Measurements from ENCODE around the gene HENMT1. TPM values are rescaled to one million over a fixed set of nuclear protein-coding genes. Genes with fewer than 3 reads are reported as not detected.

HENMT1 gene
- total RNA-seq, 2 experiments from 2014 or later: 26.7 to 27.3 TPM

DNA sequence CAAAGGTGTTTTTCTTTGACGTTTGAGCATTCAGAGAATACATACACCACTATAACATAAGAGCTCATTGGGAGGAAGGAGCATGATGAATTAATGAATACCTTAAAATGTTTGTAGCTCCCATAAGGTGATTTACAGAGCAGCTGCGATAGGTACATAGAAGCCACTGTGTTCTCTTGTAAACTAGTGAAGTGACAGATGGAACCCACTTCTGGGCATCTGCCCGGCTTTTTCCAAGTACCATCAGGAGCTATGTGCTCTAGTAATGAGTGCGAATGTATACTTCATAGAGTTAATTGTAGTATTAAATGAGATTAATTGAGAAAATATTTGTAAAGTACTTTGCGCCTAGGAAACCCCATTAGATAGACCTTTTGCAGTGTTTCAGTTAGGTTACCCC, 48.4 kb downstream of the HENMT1 start:
- Mint-ChIP-seq H3K4me1 (peaks cover 2% of the 10 kb centered on the region), H3K4me3 (no peak overlapping the region), H3K27me3 (no peaks in the 10 kb centered on the region), H3K9me3 (no peaks in the 10 kb centered on the region), H3K36me3 (ENCODE audit: low read depth) (peaks cover 6% of the 10 kb centered on the region), H3K27ac (no peak overlapping the region)
- CTCF ChIA-PET: interaction anchor here (1.8 kb wide), 1 partner anchor 51 kb away, joined by 3 read pairs; no protein-coding TSS in a partner anchor
- POLR2A ChIA-PET: no interaction called here
- no peak for DNase-seq

DNA sequence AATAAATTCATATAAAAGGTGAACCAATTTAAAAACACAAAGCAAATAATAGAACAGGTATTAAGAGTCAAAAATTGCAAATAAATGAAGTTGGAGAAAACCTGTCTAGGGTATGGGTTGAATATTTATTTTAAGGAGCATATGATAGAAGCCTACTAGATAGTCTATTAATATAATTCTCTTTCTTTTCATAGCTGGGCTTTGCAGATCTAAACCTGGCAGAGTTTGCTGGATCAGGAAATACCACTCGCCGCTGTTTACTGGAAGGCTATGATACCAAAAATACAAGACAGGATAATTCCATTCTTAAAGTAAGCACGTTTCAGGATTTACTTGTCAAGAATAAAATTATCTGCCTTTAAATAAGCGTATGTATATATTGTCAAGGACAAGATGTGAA, 48.9 kb downstream of the HENMT1 start:
- ChIA-PET CTCF (interaction anchor here (1.0 to 1.8 kb wide), 2 partner anchors 51 kb away, joined by 3 to 4 read pairs; no protein-coding TSS in a partner anchor), POLR2A (no interaction called here)
- H3K4me1 Mint-ChIP-seq: peaks cover 2% of the 10 kb centered on the region
- no peak overlapping the region for H3K27ac Mint-ChIP-seq
- H3K36me3 Mint-ChIP-seq (ENCODE audit: low read depth): peaks cover 6% of the 10 kb centered on the region
- no peak for DNase-seq
- no peaks in the 10 kb centered on the region for H3K27me3 Mint-ChIP-seq
- no peak overlapping the region for H3K4me3 Mint-ChIP-seq
- no peaks in the 10 kb centered on the region for H3K9me3 Mint-ChIP-seq

DNA sequence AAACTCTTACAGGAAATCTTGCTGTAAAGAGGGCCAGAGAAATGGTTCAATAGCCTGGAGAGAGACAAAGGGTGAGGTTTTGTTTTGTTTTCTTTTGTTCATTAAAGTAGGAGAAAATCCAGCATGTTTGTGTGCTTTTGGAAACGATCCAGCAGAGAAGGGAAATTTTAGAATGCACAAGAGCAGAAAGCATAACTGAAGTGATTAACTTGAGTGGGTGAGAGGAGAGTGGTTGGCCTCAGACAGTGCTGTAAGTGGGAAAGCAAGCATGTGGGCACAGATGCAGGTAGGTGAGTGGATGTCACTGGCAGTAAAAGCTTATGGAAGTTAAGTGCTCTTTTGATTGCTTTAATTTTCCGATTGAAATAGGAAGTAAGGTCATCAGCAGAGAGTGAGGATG, 50.8 kb downstream of the HENMT1 start:
- Mint-ChIP-seq H3K9me3 (no peaks in the 10 kb centered on the region), H3K27ac (no peak overlapping the region)
- POLR2A ChIA-PET: no interaction called here

DNA sequence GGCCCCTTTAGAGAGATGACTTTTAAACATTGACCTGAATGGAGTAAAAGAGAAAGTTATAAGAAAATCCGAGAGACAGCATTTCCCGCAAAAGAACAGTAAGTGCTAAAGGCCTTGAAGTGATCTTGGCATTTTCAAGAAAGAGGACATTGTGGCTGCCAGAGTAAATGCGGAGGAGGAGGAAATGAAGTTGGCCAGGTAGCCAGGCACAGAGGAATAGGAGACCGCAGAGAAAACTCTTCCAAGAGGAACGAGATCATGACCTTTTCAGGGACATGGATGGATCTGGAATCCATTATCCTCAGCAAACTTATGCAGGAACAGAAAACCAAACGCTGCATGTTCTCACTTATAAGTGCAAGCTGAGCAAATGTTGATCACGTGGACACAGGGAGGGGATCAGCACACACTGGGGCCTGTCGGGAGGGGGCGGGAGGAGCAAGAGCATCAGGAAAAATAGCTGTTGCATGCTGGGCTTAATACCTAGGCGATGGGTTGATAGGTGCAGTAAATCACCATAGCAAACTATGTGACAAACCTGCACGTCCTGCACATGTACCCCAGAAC, 51.3 kb downstream of the HENMT1 start:
- H3K36me3 Mint-ChIP-seq (ENCODE audit: low read depth): peaks cover 6% of the 10 kb centered on the region
- H3K9me3 Mint-ChIP-seq: no peaks in the 10 kb centered on the region
- no peaks in the 10 kb centered on the region for H3K27me3 Mint-ChIP-seq
- no peak overlapping the region for H3K27ac Mint-ChIP-seq
- POLR2A ChIA-PET: no interaction called here
- CTCF ChIA-PET: no interaction called here
- no peak overlapping the region for H3K4me3 Mint-ChIP-seq
- peaks cover 2% of the 10 kb centered on the region for H3K4me1 Mint-ChIP-seq
- DNase-seq: no peak

More for the DNA sequence above, 50.8 kb downstream of the HENMT1 start:
- Mint-ChIP-seq H3K36me3 (ENCODE audit: low read depth) (peaks cover 6% of the 10 kb centered on the region), H3K4me1 (peaks cover 2% of the 10 kb centered on the region), H3K4me3 (no peak overlapping the region), H3K27me3 (no peaks in the 10 kb centered on the region)
- no peak for DNase-seq
- CTCF ChIA-PET: no interaction called here

DNA sequence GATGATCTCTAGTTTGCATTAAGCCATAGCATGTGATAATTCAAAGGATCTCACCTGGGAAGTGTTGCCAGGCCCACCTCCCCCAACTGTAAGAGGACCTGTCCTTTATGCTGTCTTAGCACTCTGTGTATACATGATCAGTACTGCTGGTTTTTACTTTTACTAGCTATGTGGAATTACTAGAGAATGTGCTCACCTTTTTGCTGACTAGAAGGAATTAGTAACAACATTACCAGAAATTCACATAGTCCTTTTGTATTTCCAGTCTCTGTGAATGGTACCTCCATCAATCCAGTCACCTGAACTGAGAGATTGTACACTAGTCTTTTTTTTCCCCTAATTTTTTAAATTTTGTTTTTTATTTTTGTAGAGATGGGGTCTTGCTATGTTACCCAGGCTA, 54.4 kb downstream of the HENMT1 start:
- Mint-ChIP-seq H3K4me3 (no peak overlapping the region), H3K4me1 (peaks cover 2% of the 10 kb centered on the region), H3K36me3 (ENCODE audit: low read depth) (peaks cover 6% of the 10 kb centered on the region), H3K27me3 (no peaks in the 10 kb centered on the region), H3K9me3 (no peaks in the 10 kb centered on the region), H3K27ac (no peak overlapping the region)
- CTCF ChIA-PET: no interaction called here
- POLR2A ChIA-PET: no interaction called here
- DNase-seq: no peak

DNA sequence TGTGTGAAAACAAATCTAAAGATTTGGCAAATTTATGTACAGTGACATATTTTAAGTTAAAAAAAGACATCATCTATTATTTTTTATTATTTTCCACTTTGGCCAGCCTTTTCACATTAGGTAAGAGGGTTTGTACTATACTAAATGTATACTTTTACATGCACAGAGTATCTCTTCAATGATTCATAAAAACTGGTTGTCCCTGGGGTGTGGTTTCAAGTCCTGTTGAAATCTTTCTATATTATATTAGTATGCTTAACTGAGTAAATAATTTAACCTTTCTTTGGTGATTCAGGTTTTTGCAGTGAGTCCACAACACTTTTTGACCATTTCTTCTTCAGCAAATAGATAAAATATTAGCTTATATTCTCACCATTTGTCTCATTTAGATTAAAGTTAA, 55.3 kb downstream of the HENMT1 start:
- Mint-ChIP-seq H3K4me3 (no peak overlapping the region), H3K36me3 (ENCODE audit: low read depth) (peaks cover 6% of the 10 kb centered on the region), H3K27me3 (no peaks in the 10 kb centered on the region), H3K4me1 (peaks cover 2% of the 10 kb centered on the region), H3K27ac (no peak overlapping the region), H3K9me3 (no peaks in the 10 kb centered on the region)
- DNase-seq: no peak
- CTCF ChIA-PET: no interaction called here
- POLR2A ChIA-PET: no interaction called here

DNA sequence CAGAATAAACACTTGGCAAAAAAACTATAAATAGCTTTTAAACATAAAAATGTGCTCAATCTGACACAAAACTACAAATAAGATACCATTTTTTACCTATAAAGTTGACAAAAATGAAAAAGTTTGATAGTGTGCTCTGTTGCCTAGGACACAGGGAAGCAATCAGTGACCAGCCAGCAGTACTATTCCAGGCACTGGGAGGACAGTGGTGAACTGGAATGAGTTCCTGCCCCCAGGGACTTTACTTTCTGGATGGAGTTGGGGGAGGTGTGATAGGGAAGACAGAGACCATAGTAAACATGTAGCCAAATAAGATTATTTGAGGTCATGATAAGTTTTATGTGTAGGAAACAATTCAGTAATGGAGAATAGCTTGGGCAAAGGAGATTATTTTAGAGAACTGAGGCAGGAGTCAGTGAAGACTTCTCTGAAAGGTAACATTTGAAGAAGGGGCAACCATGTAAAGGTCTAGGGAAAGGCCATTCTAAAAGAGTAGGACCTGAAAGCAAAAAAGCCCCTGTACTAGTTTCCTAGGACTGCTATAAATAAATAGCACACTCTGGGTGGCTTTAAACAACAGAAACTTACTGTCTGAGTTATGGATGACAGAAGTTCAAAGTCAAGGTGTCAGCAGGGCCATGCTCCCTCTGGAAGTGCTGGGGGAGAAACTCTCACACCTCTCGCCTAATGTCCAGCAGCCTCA, 59.0 kb downstream of the HENMT1 start:
- no peak for DNase-seq
- no peaks in the 10 kb centered on the region for H3K36me3 Mint-ChIP-seq (ENCODE audit: low read depth)
- no peak overlapping the region for H3K4me3 Mint-ChIP-seq
- no peaks in the 10 kb centered on the region for H3K27me3 Mint-ChIP-seq
- ChIA-PET POLR2A (no interaction called here), CTCF (no interaction called here)
- no peaks in the 10 kb centered on the region for H3K4me1 Mint-ChIP-seq
- H3K27ac Mint-ChIP-seq: no peak overlapping the region
- H3K9me3 Mint-ChIP-seq: no peaks in the 10 kb centered on the region

DNA sequence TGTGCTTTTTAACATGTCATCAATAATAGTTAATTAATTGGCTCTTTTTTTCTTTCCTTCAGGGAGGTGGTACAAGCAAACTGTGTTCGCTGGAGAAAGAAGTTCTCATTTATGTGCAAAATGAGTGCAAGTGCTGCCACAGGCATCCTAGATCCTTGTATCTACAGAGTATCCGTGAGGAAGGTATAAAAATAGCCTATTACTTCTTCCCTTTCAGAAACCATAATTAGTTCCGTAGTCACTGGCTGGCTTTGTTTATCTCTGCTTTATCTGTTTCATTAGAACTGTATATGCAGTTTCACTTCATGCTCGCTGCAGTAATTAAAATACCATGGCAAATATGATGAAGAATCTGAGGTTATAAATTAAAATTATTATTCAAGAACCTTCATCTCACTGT, 60.4 kb downstream of the HENMT1 start:
- CTCF ChIA-PET: no interaction called here
- POLR2A ChIA-PET: no interaction called here
- H3K4me1 Mint-ChIP-seq: no peaks in the 10 kb centered on the region

DNA sequence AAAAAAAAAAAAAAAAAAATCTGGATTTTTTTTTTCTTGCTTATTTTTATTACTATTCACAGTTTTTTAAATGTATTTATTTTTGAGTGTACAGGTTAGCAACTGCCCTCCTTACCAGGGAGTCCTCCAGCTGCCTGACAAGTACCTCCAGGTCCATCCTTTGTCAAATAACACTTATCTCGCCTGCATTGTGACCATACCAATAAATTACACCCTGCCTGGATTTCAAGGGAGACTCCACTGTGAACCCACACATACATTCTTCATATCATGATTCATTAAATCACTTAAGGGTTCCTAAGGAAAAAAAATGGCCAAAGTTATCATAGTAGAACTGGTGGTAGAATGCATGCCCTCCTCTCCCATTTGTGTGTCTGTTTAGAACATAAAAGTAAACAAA, 62.6 kb downstream of the HENMT1 start:
- CTCF ChIA-PET: no interaction called here
- Mint-ChIP-seq H3K9me3 (no peaks in the 10 kb centered on the region), H3K4me3 (no peak overlapping the region), H3K27me3 (no peaks in the 10 kb centered on the region), H3K4me1 (peaks cover 2% of the 10 kb centered on the region), H3K27ac (no peak overlapping the region), H3K36me3 (ENCODE audit: low read depth) (no peaks in the 10 kb centered on the region)
- POLR2A ChIA-PET: no interaction called here
- no peak for DNase-seq

More for the DNA sequence above, 60.4 kb downstream of the HENMT1 start:
- H3K36me3 Mint-ChIP-seq (ENCODE audit: low read depth): no peaks in the 10 kb centered on the region
- no peaks in the 10 kb centered on the region for H3K9me3 Mint-ChIP-seq
- no peaks in the 10 kb centered on the region for H3K27me3 Mint-ChIP-seq
- no peak overlapping the region for H3K27ac Mint-ChIP-seq
- no peak for DNase-seq
- H3K4me3 Mint-ChIP-seq: no peak overlapping the region

Other genes starting within 250 kb of the HENMT1 start
- gene NBPF6, start 210.8 kb downstream of the HENMT1 start, total RNA-seq: not detected
- 10 to 100 TPM; 22.6 to 23.6 TPM for gene EEIG2, start 101.0 kb downstream of the HENMT1 start, total RNA-seq
- 10 to 100 TPM; 68.5 to 70.5 TPM for gene PRPF38B, start 31.2 kb upstream of the HENMT1 start, total RNA-seq
- gene FNDC7, start 51.8 kb upstream of the HENMT1 start, total RNA-seq: under 1 TPM in 1 of 2 experiments, not detected in 1; 0.05 TPM
- 10 to 100 TPM; 55.9 to 60.8 TPM for gene STXBP3, start 85.6 kb upstream of the HENMT1 start, total RNA-seq
- gene AKNAD1, start 196.0 kb upstream of the HENMT1 start, total RNA-seq: not detected
- gene GPSM2, start 215.9 kb upstream of the HENMT1 start, total RNA-seq: 10 to 100 TPM; 43.2 to 47.1 TPM

All from activated CD4-positive, alpha-beta memory T cell treated with anti-CD3 and anti-CD28 coated beads, Interleukin-2, amount 10 ng/mL, durations not matched to agents 7 days and 5 days (primary cell).